K562 (cell line): ENCODE results near the gene CYP26A1. TPM values are rescaled to one million over a fixed set of nuclear protein-coding genes. Genes with fewer than 3 reads are reported as not detected.

Experiments
- CTCFL ChIP-seq: IDR thresholded peaks from 2 replicates; pipeline ENCODE4 v1.6.1; 2011; ENCODE audit warnings: borderline replicate concordance, low read depth, mild to moderate bottlenecking, moderate library complexity, low read length; ENCODE audit not compliant: insufficient read depth, poor library complexity, severe bottlenecking
- L3MBTL2 ChIP-seq: fragments of 450-650 bp; IDR thresholded peaks from 2 replicates; pipeline ENCODE4 v1.6.1; 2016; ENCODE audit warnings: mild to moderate bottlenecking, moderate library complexity
- MYC ChIP-seq, 2 experiments: fragments of 250-450 bp in 1 of 2; sonication (Bioruptor Pico) in 1 of 2; IDR thresholded peaks; 2 replicates each; pipeline versions ENCODE4 v1.5.1 to v1.6.1; 2012 to 2021; ENCODE audit warnings: low read depth in 2 of 2, borderline replicate concordance in 1 of 2, improper control_type of control experiment in 1 of 2, low read length in 1 of 2, mild to moderate bottlenecking in 1 of 2, moderate library complexity in 1 of 2
- NFIX ChIP-seq: fragments of 250-450 bp; sonication (Bioruptor Pico); IDR thresholded peaks from 2 replicates; pipeline ENCODE4 v1.4.0; 2020; ENCODE audit warnings: low read depth, mild to moderate bottlenecking, moderate library complexity
- RAD21 ChIP-seq, 2 experiments: fragments of 250-450 bp in 1 of 2; fragments of 450-650 bp in 1 of 2; sonication (Bioruptor Pico) in 1 of 2; formaldehyde crosslinking in 1 of 2; IDR thresholded peaks in 1 of 2; conservative IDR thresholded peaks in 1 of 2; 2 replicates each; pipeline versions ENCODE4 v1.4.0 to v1.8.0; 2020 to 2022; ENCODE audit warnings: mild to moderate bottlenecking in 2 of 2, moderate library complexity in 1 of 2
- SAFB ChIP-seq: fragments of 200-400 bp; formaldehyde crosslinking; IDR thresholded peaks from 2 replicates; pipeline ENCODE4 v1.6.1; 2017; ENCODE audit warnings: low read depth, low read length, borderline replicate concordance
- SMC3 ChIP-seq: conservative IDR thresholded peaks from 2 replicates; pipeline ENCODE4 v1.6.1; 2011; ENCODE audit warnings: low read depth, low read length, improper control_type of control experiment; ENCODE audit not compliant: insufficient read depth
- ZNF253 ChIP-seq: fragments of 250-450 bp; sonication (Bioruptor Pico); conservative IDR thresholded peaks from 2 replicates; pipeline ENCODE4 v1.6.1; 2021; ENCODE audit warnings: mild to moderate bottlenecking
- polyA plus RNA-seq, 8 experiments: library from polyadenylated mRNA; depleted of rRNA in 4 of 8; stranded (reverse) in 5 of 8; unstranded in 3 of 8; fragments of >200 nt; fragmentation: Nextera tagmentation in 2 of 8; fragmentation: Illumina TruSeq in 1 of 8; extraction: Ambion mirVana in 2 of 8; extraction: Trizol in 1 of 8; gene quantifications; 2 replicates each; pipeline versions ENCODE4 v1.2.1 to v1.2.3, GENCODE V29; 2011 to 2014; ENCODE audit warnings: inconsistent platforms in 1 of 8, missing spikeins in 1 of 8
- total RNA-seq, 7 experiments: library from RNA; depleted of rRNA in 6 of 7; stranded (reverse); fragments of >200 nt in 6 of 7; fragmentation: Illumina TruSeq in 2 of 7; extraction: Trizol in 2 of 7; gene quantifications; 2 replicates each; pipeline versions ENCODE4 v1.2.1 to v1.2.3, GENCODE V29; 2011 to 2021; ENCODE audit warnings: low replicate concordance in 1 of 7
- TF ChIP-seq, protein P1 (sequence below): fragments of 250-450 bp; sonication (Bioruptor Pico); IDR thresholded peaks from 2 replicates; pipeline ENCODE4 v1.5.0; 2021
- TF ChIP-seq, protein P2 (sequence below), 3 experiments: IDR thresholded peaks in 2 of 3; conservative IDR thresholded peaks in 1 of 3; 2 replicates each; pipeline ENCODE4 v1.5.1; 2011 to 2012; ENCODE audit warnings: low read length in 3 of 3, mild to moderate bottlenecking in 3 of 3, control low read depth in 2 of 3, improper control_type of control experiment in 1 of 3, inconsistent platforms in 1 of 3, low read depth in 1 of 3, mixed read lengths in 1 of 3, moderate library complexity in 1 of 3; ENCODE audit not compliant: insufficient read depth in 2 of 3

Gene CYP26A1
- total and polyA plus RNA-seq, 9 of the 15 experiments (the other 6 are each of a cell fraction or from before 2014, with no cell fraction given), result 0.11 to 5.1 (median 1.6) TPM

- TF ChIP-seq CTCFL (peak; percentile 37), L3MBTL2 (0 out of 2 replicates have a peak, but pooled peaks have one; percentile 12), SAFB (peak; percentile 61; the same call in 1 of the 2 replicates), MYC (IDR thresholded peaks at IDR 0.05; ENCODE audit: low read depth, low read length) (no peak), MYC (CRISPR knock-in tag; IDR thresholded peaks at IDR 0.05; ENCODE audit: borderline replicate concordance, low read depth) (no peak), RAD21 (CRISPR knock-in tag; conservative IDR thresholded peaks at IDR 0.05 in 1 of 2, IDR thresholded peaks at IDR 0.05 in 1 of 2) (peak; percentile 63 to 82), ZNF253 (CRISPR knock-in tag) (no peak), SMC3 (peak; percentile 58; the same call in 1 of the 2 replicates), NFIX (CRISPR knock-in tag) (no peak)
- TF ChIP-seq, protein P1, sequence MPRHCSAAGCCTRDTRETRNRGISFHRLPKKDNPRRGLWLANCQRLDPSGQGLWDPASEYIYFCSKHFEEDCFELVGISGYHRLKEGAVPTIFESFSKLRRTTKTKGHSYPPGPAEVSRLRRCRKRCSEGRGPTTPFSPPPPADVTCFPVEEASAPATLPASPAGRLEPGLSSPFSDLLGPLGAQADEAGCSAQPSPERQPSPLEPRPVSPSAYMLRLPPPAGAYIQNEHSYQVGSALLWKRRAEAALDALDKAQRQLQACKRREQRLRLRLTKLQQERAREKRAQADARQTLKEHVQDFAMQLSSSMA (CRISPR knock-in tag), result no peak
- TF ChIP-seq, protein P2, sequence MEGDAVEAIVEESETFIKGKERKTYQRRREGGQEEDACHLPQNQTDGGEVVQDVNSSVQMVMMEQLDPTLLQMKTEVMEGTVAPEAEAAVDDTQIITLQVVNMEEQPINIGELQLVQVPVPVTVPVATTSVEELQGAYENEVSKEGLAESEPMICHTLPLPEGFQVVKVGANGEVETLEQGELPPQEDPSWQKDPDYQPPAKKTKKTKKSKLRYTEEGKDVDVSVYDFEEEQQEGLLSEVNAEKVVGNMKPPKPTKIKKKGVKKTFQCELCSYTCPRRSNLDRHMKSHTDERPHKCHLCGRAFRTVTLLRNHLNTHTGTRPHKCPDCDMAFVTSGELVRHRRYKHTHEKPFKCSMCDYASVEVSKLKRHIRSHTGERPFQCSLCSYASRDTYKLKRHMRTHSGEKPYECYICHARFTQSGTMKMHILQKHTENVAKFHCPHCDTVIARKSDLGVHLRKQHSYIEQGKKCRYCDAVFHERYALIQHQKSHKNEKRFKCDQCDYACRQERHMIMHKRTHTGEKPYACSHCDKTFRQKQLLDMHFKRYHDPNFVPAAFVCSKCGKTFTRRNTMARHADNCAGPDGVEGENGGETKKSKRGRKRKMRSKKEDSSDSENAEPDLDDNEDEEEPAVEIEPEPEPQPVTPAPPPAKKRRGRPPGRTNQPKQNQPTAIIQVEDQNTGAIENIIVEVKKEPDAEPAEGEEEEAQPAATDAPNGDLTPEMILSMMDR (IDR thresholded peaks at IDR 0.05 in 2 of 3, conservative IDR thresholded peaks at IDR 0.05 in 1 of 3; ENCODE audit: insufficient read depth in 2 of 3, low read depth in 1 of 3, low read length in 3 of 3), result peak; percentile 72 to 86 (median 77)
These were observed 6.8 kb downstream of the CYP26A1 start (continued) for GRCh38 chr10:93080350-93081046.
